GM12878 (cell line): ENCODE results near the gene CAMTA1. TPM values are rescaled to one million over a fixed set of nuclear protein-coding genes. Genes with fewer than 3 reads are reported as not detected.

Experiments
- ATAC-seq: fragments of 200-7000 bp; cut with Tn5 transposase; 3 replicates; pipeline ENCODE4 v1.9.1; 2020; ENCODE audit warnings: mild to moderate bottlenecking, moderate library complexity
- BruUV-seq: library from RNA; stranded (reverse); fragments of 400-500 nt; replicated peaks from 2 replicates; lab custom pipeline; 2021; lab: Mats Ljungman, UMichigan
- CTCF ChIA-PET: fragments of 300-600 bp; sonication (Branson Sonifier 250); formaldehyde crosslinking; extraction: SDS; loops from one replicate; lab custom pipeline; 2021; ENCODE audit warnings: inconsistent platforms; lab: Yijun Ruan, JAX
- POLR2A ChIA-PET: fragments of 350-600 bp; formaldehyde crosslinking; extraction: SDS; loops from one replicate; lab custom pipeline; 2021; ENCODE audit warnings: inconsistent platforms; lab: Charles Lee
- RAD21 ChIA-PET: fragments of 300-600 bp; sonication (Branson Sonifier 250); formaldehyde crosslinking; loops from one replicate; lab custom pipeline; 2023; ENCODE audit warnings: antibody characterized with exemption; ENCODE audit not compliant: unreplicated experiment; lab: Charles Lee
- SMC1A ChIA-PET: fragments of 300-600 bp; sonication (Branson Sonifier 250); formaldehyde crosslinking; loops from one replicate; lab custom pipeline; 2023; ENCODE audit not compliant: unreplicated experiment, uncharacterized antibody; lab: Charles Lee
- DNase-seq: peaks from one replicate; pipeline ENCODE4 v3.0.0-alpha.2; 2011; ENCODE audit warnings: low read depth, low spot score
- FAIRE-seq: peaks from 3 replicates; lab custom pipeline; 2011; peaks lifted over from hg19 to GRCh38; lab: Jason Lieb, UNC
- H2AFZ ChIP-seq: 2 replicates; pipeline ENCODE4 v1.6.0; 2011; ENCODE audit warnings: low read depth, low read length, control low read depth; ENCODE audit not compliant: control insufficient read depth
- H3K27ac ChIP-seq: 2 replicates; pipeline ENCODE4 v1.5.1; 2011; ENCODE audit warnings: control low read depth; ENCODE audit not compliant: control insufficient read depth, insufficient read depth
- H3K27me3 ChIP-seq, 2 experiments: replicated peaks in 1 of 2; 2 replicates each; pipeline versions ENCODE4 v1.6.0 to v1.6.1; 2011; ENCODE audit warnings: low read length in 1 of 2; ENCODE audit not compliant: control insufficient read depth in 2 of 2, insufficient read depth in 2 of 2
- H3K36me3 ChIP-seq, 2 experiments: 2 replicates each; pipeline ENCODE4 v1.5.1; 2011; ENCODE audit warnings: low read length in 1 of 2; ENCODE audit not compliant: control insufficient read depth in 2 of 2, insufficient read depth in 2 of 2
- H3K4me1 ChIP-seq: 2 replicates; pipeline ENCODE4 v1.6.1; 2011; ENCODE audit warnings: mild to moderate bottlenecking, low read length, moderate library complexity, mixed read lengths; ENCODE audit not compliant: control insufficient read depth, insufficient read depth
- H3K4me2 ChIP-seq: 2 replicates; pipeline ENCODE4 v1.6.0; 2011; ENCODE audit warnings: control low read depth; ENCODE audit not compliant: control insufficient read depth, insufficient read depth
- H3K4me3 ChIP-seq: fragments of 200-600 bp; sonication (generic); 2 replicates; pipeline ENCODE4 v1.5.1; 2016
- H3K79me2 ChIP-seq: 2 replicates; pipeline ENCODE4 v1.6.0; 2011; ENCODE audit warnings: low read length; ENCODE audit not compliant: control insufficient read depth, insufficient read depth
- H3K9ac ChIP-seq: 2 replicates; pipeline ENCODE4 v1.8.0; 2011; ENCODE audit warnings: low read length, control low read depth, mixed read lengths; ENCODE audit not compliant: control insufficient read depth, insufficient read depth
- H3K9me3 ChIP-seq: replicated peaks from 3 replicates; pipeline ENCODE4 v1.5.1; 2011; ENCODE audit warnings: mild to moderate bottlenecking, low read length; ENCODE audit not compliant: control insufficient read depth, insufficient read depth
- H4K20me1 ChIP-seq: 2 replicates; pipeline ENCODE4 v1.6.0; 2011; ENCODE audit not compliant: control insufficient read depth, insufficient read depth
- BACH1 ChIP-seq: fragments of 450-650 bp; IDR thresholded peaks from 2 replicates; pipeline ENCODE4 v1.6.1; 2017; ENCODE audit warnings: mild to moderate bottlenecking, borderline replicate concordance
- IKZF1 ChIP-seq: fragments of 450-650 bp; conservative IDR thresholded peaks from 2 replicates; pipeline ENCODE4 v1.6.1; 2017; ENCODE audit warnings: antibody characterized with exemption, mild to moderate bottlenecking
- KAT2A ChIP-seq: conservative IDR thresholded peaks from 2 replicates; pipeline ENCODE4 v1.6.1; 2011; ENCODE audit warnings: low read depth, low read length; ENCODE audit not compliant: control insufficient read depth
- KDM1A ChIP-seq: fragments of 200-600 bp; sonication (generic); IDR thresholded peaks from 2 replicates; pipeline ENCODE4 v1.6.1; 2016; ENCODE audit warnings: borderline replicate concordance
- KLF5 ChIP-seq: fragments of 450-650 bp; IDR thresholded peaks from 2 replicates; pipeline ENCODE4 v1.6.1; 2014; ENCODE audit warnings: mild to moderate bottlenecking; ENCODE audit not compliant: partially characterized antibody
- NFXL1 ChIP-seq: fragments of 450-650 bp; IDR thresholded peaks from 2 replicates; pipeline ENCODE4 v1.6.1; 2017; ENCODE audit warnings: antibody characterized with exemption, mild to moderate bottlenecking, borderline replicate concordance
- NFYB ChIP-seq: IDR thresholded peaks from 2 replicates; pipeline ENCODE4 v1.6.1; 2011; ENCODE audit warnings: low read depth, mild to moderate bottlenecking, low read length, improper control_type of control experiment, moderate library complexity; ENCODE audit not compliant: insufficient read depth
- RAD21 ChIP-seq: IDR thresholded peaks from 2 replicates; pipeline ENCODE4 v1.6.1; 2011; ENCODE audit warnings: mild to moderate bottlenecking, low read depth, low read length, moderate library complexity; ENCODE audit not compliant: insufficient read depth
- TBL1XR1 ChIP-seq: IDR thresholded peaks from 2 replicates; pipeline ENCODE4 v1.6.1; 2012; ENCODE audit warnings: low read depth, low read length, improper control_type of control experiment
- TCF12 ChIP-seq: IDR thresholded peaks from 2 replicates; pipeline ENCODE4 v1.6.1; 2011; ENCODE audit warnings: low read depth, mild to moderate bottlenecking, low read length
- TCF3 ChIP-seq: IDR thresholded peaks from 2 replicates; pipeline ENCODE4 v1.6.1; 2012; ENCODE audit warnings: low read depth, mild to moderate bottlenecking, low read length, borderline replicate concordance; ENCODE audit not compliant: insufficient read depth
- TCF7 ChIP-seq: IDR thresholded peaks from 2 replicates; pipeline ENCODE4 v1.6.1; 2014; ENCODE audit warnings: antibody characterized with exemption, borderline replicate concordance
- YBX1 ChIP-seq: fragments of 450-650 bp; IDR thresholded peaks from 2 replicates; pipeline ENCODE4 v1.6.1; 2016; ENCODE audit warnings: antibody characterized with exemption
- YY1 ChIP-seq: IDR thresholded peaks from 2 replicates; pipeline ENCODE4 v1.6.1; 2011; ENCODE audit warnings: low read depth, mild to moderate bottlenecking, low read length
- WGBS: methylation state at CpG from one replicate; pipeline ENCODE4 v1.1.6; 2016; ENCODE audit warnings: low lambda C conversion rate; ENCODE audit not compliant: insufficient replicate concordance, insufficient coverage; ENCODE audit errors: missing lambda C conversion rate; 5-methylcytosine and 5-hydroxymethylcytosine counted together
- in situ Hi-C: fragments of 300-500 bp; cut with MboI; formaldehyde crosslinking; loops from 9 replicates; pipeline ENCODE4 v1.14.3; 2018; ENCODE audit warnings: mixed read lengths
- intact Hi-C: fragments of 100-400 bp; cut with micrococcal nuclease; formaldehyde crosslinking; loops from one replicate; pipeline ENCODE4 v1.14.2; 2022; ENCODE audit not compliant: unreplicated experiment
- polyA plus RNA-seq, 11 experiments: library from polyadenylated mRNA; depleted of rRNA in 4 of 11; unstranded in 6 of 11; stranded (reverse) in 5 of 11; fragments of >200 nt; fragmentation: Nextera tagmentation in 4 of 11; fragmentation: Illumina TruSeq in 1 of 11; extraction: Ambion mirVana in 4 of 11; extraction: Trizol in 1 of 11; gene quantifications; 1 replicate in 1 of 11; 2 replicates in 10 of 11; pipeline versions ENCODE4 v1.2.1 to v1.2.3, GENCODE V29; 2011 to 2016; ENCODE audit warnings: inconsistent platforms in 2 of 11, missing spikeins in 2 of 11, low read depth in 1 of 11
- total RNA-seq, 4 experiments: library from RNA; depleted of rRNA in 3 of 4; stranded (reverse); fragments of >200 nt in 3 of 4; fragmentation: Illumina TruSeq in 1 of 4; extraction: Trizol in 1 of 4; gene quantifications; 2 replicates each; pipeline versions ENCODE4 v1.2.1 to v1.2.3, GENCODE V29; 2013 to 2021
- TF ChIP-seq, protein P1 (sequence below): fragments of 450-650 bp; IDR thresholded peaks from 2 replicates; pipeline ENCODE4 v1.6.1; 2014; ENCODE audit warnings: mild to moderate bottlenecking
- TF ChIP-seq, protein P2 (sequence below): fragments of 450-650 bp; IDR thresholded peaks from 2 replicates; pipeline ENCODE4 v1.6.1; 2017; ENCODE audit warnings: mild to moderate bottlenecking
- TF ChIP-seq, protein P3 (sequence below): fragments of 450-650 bp; IDR thresholded peaks from 2 replicates; pipeline ENCODE4 v1.6.1; 2017; ENCODE audit warnings: borderline replicate concordance

The CAMTA1 gene
- total and polyA plus RNA-seq, 10 of the 15 experiments (the other 5 are each of a cell fraction or from before 2014, with no cell fraction given) = 37.7 to 148 (median 76.4) TPM

DNA sequence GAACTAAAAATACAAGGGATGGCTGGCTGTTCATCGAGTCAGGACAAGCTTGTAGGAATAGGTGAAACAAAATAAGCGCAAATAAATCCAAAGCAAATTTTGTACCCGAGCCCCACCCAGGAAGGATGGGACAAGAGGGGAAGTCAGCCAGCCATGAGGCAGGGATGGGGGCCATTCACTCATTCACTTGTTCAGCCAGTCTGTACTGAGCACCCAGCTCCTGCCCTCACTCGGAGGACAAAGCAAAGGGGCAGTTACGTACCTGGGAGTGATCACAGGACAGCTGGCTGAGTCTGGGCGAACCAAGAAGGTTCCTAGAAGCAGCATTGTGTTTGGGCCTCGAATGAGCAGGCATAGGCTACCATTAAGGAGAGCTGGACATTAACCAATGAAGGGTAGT lies 891.9 kb downstream of the CAMTA1 start (continued):
- no peak for TF ChIP-seq IKZF1
- no peak for TF ChIP-seq YBX1
- TF ChIP-seq TBL1XR1 = no peak

DNA sequence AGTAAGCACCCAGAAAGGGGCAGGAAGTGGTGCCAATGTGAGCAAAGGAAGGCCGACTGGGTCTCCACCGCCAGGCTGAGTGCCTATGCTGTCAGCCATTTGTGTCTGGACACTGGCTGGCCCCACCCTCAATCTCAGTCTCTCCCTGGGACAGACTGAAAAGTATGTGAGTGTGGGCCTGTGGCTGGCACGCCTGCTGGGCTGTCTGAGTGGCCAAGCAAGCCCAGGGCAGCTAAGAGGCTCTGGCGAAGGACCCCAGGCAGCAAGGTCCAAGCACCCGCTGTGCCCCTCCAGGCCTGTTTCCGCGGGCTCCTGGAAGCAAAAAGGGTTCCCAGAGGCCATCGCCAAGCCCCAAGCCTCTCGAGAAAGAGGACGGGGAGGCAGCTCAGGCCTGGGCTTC lies 892.6 kb downstream of the CAMTA1 start:
- no peak overlapping the region for H2AFZ ChIP-seq
- H3K4me2 ChIP-seq = no peak overlapping the region
- POLR2A ChIA-PET = no interaction called here
- H3K4me1 ChIP-seq = no peaks in the 10 kb centered on the region
- intact Hi-C loops = no loop called here
- TF ChIP-seq KDM1A (no peak), YY1 (no peak), TCF7 (no peak), NFYB (no peak), TCF12 (no peak), TCF3 (no peak), KAT2A (no peak), BACH1 (no peak), KLF5 (no peak), RAD21 (no peak), NFXL1 (no peak)
- TF ChIP-seq, protein P1, sequence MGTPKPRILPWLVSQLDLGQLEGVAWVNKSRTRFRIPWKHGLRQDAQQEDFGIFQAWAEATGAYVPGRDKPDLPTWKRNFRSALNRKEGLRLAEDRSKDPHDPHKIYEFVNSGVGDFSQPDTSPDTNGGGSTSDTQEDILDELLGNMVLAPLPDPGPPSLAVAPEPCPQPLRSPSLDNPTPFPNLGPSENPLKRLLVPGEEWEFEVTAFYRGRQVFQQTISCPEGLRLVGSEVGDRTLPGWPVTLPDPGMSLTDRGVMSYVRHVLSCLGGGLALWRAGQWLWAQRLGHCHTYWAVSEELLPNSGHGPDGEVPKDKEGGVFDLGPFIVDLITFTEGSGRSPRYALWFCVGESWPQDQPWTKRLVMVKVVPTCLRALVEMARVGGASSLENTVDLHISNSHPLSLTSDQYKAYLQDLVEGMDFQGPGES = no peak
- TF ChIP-seq, protein P2, sequence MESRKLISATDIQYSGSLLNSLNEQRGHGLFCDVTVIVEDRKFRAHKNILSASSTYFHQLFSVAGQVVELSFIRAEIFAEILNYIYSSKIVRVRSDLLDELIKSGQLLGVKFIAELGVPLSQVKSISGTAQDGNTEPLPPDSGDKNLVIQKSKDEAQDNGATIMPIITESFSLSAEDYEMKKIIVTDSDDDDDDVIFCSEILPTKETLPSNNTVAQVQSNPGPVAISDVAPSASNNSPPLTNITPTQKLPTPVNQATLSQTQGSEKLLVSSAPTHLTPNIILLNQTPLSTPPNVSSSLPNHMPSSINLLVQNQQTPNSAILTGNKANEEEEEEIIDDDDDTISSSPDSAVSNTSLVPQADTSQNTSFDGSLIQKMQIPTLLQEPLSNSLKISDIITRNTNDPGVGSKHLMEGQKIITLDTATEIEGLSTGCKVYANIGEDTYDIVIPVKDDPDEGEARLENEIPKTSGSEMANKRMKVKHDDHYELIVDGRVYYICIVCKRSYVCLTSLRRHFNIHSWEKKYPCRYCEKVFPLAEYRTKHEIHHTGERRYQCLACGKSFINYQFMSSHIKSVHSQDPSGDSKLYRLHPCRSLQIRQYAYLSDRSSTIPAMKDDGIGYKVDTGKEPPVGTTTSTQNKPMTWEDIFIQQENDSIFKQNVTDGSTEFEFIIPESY = no peak
- TF ChIP-seq, protein P3, sequence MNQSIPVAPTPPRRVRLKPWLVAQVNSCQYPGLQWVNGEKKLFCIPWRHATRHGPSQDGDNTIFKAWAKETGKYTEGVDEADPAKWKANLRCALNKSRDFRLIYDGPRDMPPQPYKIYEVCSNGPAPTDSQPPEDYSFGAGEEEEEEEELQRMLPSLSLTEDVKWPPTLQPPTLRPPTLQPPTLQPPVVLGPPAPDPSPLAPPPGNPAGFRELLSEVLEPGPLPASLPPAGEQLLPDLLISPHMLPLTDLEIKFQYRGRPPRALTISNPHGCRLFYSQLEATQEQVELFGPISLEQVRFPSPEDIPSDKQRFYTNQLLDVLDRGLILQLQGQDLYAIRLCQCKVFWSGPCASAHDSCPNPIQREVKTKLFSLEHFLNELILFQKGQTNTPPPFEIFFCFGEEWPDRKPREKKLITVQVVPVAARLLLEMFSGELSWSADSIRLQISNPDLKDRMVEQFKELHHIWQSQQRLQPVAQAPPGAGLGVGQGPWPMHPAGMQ = no peak
- H3K36me3 ChIP-seq = no peaks in the 10 kb centered on the region
- H3K79me2 ChIP-seq = no peaks in the 10 kb centered on the region
- SMC1A ChIA-PET = no interaction called here
- in situ Hi-C loops = no loop called here
- BruUV-seq = no TSS peak
- CTCF ChIA-PET = interaction anchor here (0.9 kb wide), 1 partner anchor 76 kb away, joined by 3 read pairs; no protein-coding TSS in a partner anchor
- no peaks in the 10 kb centered on the region for H3K9me3 ChIP-seq
- H4K20me1 ChIP-seq = no peaks in the 10 kb centered on the region
- 38% methylated on average over 8 of the region's 10 CpGs for WGBS
- no peak overlapping the region for H3K4me3 ChIP-seq
- no peak overlapping the region for H3K27ac ChIP-seq
- H3K9ac ChIP-seq = no peak overlapping the region
- H3K27me3 ChIP-seq = peaks cover 6 to 10% of the 10 kb centered on the region in 2 experiments; a peak in 2 of 4 replicates
- RAD21 ChIA-PET = no interaction called here
- no peak for FAIRE-seq
- DNase-seq = no peak
- no peak for ATAC-seq
